Neuronal stem cell (in vitro differentiated cells): ENCODE results near the gene FGFR3.
A peak's percentile ranks its signal among the peaks of the same experiment; 100 is the strongest.

Experiments
- DNase-seq: peaks from one replicate; pipeline ENCODE4 v3.0.0-alpha.2; 2013; ENCODE audit warnings: low spot score
- H2AFZ ChIP-seq: one replicate; pipeline ENCODE4 v1.6.1; 2013; ENCODE audit warnings: mild to moderate bottlenecking, low read length, inconsistent platforms
- H2AK5ac ChIP-seq: 2 replicates; pipeline ENCODE4 v1.6.1; 2013; ENCODE audit warnings: low read depth, mild to moderate bottlenecking, inconsistent platforms, low read length, moderate library complexity, mixed read lengths
- H2BK120ac ChIP-seq: 2 replicates; pipeline ENCODE4 v1.6.1; 2013; ENCODE audit warnings: low read depth, mild to moderate bottlenecking, inconsistent platforms, low read length, moderate library complexity, mixed read lengths
- H2BK12ac ChIP-seq: one replicate; pipeline ENCODE4 v1.6.1; 2013; ENCODE audit warnings: low read length, inconsistent platforms
- H2BK15ac ChIP-seq: 2 replicates; pipeline ENCODE4 v1.6.1; 2013; ENCODE audit warnings: mild to moderate bottlenecking, low read length, inconsistent platforms, mixed read lengths
- H2BK5ac ChIP-seq: one replicate; pipeline ENCODE4 v1.6.1; 2013; ENCODE audit warnings: inconsistent platforms, mild to moderate bottlenecking, low read length, moderate library complexity
- H3K14ac ChIP-seq: one replicate; pipeline ENCODE4 v1.6.1; 2013; ENCODE audit warnings: low read length, inconsistent platforms
- H3K18ac ChIP-seq: 2 replicates; pipeline ENCODE4 v1.6.1; 2013; ENCODE audit warnings: low read length, inconsistent platforms
- H3K23ac ChIP-seq: 2 replicates; pipeline ENCODE4 v1.6.1; 2013; ENCODE audit warnings: low read depth, mild to moderate bottlenecking, mixed read lengths, low read length, inconsistent platforms; ENCODE audit not compliant: poor library complexity
- H3K27ac ChIP-seq: replicated peaks from 3 replicates; pipeline ENCODE4 v1.5.1; 2013; ENCODE audit warnings: low read length, inconsistent platforms
- H3K27me3 ChIP-seq, 3 experiments: 2 replicates each; pipeline ENCODE4 v1.6.1; 2013; ENCODE audit warnings: low read length in 3 of 3, mild to moderate bottlenecking in 2 of 3, inconsistent platforms in 1 of 3, low read depth in 1 of 3, mixed read lengths in 1 of 3, moderate library complexity in 1 of 3; ENCODE audit not compliant: control insufficient read depth in 3 of 3, insufficient read depth in 3 of 3
- H3K36me3 ChIP-seq, 2 donors: replicated peaks in 1 of 2; 2 replicates each; pipeline ENCODE4 v1.6.1; 2013; ENCODE audit warnings: low read length in 2 of 2; ENCODE audit not compliant: control insufficient read depth in 2 of 2, insufficient read depth in 2 of 2
- H3K4ac ChIP-seq: 2 replicates; pipeline ENCODE4 v1.6.1; 2013; ENCODE audit warnings: inconsistent platforms, mild to moderate bottlenecking, low read length, moderate library complexity
- H3K4me1 ChIP-seq, 2 donors: 1 replicate in 1 of 2; 2 replicates in 1 of 2; pipeline ENCODE4 v1.6.1; 2013; ENCODE audit warnings: low read length in 2 of 2, low read depth in 1 of 2; ENCODE audit not compliant: control insufficient read depth in 2 of 2, insufficient read depth in 1 of 2
- H3K4me2 ChIP-seq: one replicate; pipeline ENCODE4 v1.6.1; 2013; ENCODE audit warnings: mild to moderate bottlenecking, low read length, inconsistent platforms; ENCODE audit not compliant: insufficient read depth, poor library complexity, severe bottlenecking
- H3K4me3 ChIP-seq, 2 donors: 2 replicates each; pipeline ENCODE4 v1.5.1; 2013; ENCODE audit warnings: low read length in 2 of 2, mild to moderate bottlenecking in 2 of 2, inconsistent platforms in 1 of 2, moderate library complexity in 1 of 2
- H3K79me1 ChIP-seq: one replicate; pipeline ENCODE4 v1.6.1; 2013; ENCODE audit warnings: low read depth, mild to moderate bottlenecking, inconsistent platforms, low read length, moderate library complexity
- H3K9ac ChIP-seq: one replicate; pipeline ENCODE4 v1.6.1; 2013; ENCODE audit warnings: mild to moderate bottlenecking, low read depth, low read length, inconsistent platforms; ENCODE audit not compliant: poor library complexity
- H3K9me3 ChIP-seq, 2 donors: replicated peaks in 1 of 2; 2 replicates each; pipeline versions ENCODE3 to v1.6.1; 2013; ENCODE audit warnings: low read length in 2 of 2, mild to moderate bottlenecking in 2 of 2, inconsistent platforms in 1 of 2, low read depth in 1 of 2, mixed read lengths in 1 of 2, moderate library complexity in 1 of 2; ENCODE audit not compliant: control insufficient read depth in 2 of 2, insufficient read depth in 1 of 2
- H4K8ac ChIP-seq: one replicate; pipeline ENCODE4 v1.6.1; 2013; ENCODE audit warnings: low read depth, mild to moderate bottlenecking, inconsistent platforms, low read length, moderate library complexity
- H4K91ac ChIP-seq: one replicate; pipeline ENCODE4 v1.6.1; 2013; ENCODE audit warnings: low read length, low read depth, mild to moderate bottlenecking, inconsistent platforms; ENCODE audit not compliant: poor library complexity
- WGBS, 2 donors: extraction: QIAGEN DNeasy Blood & Tissue Kit; methylation state at CpG; one replicate each; pipeline ENCODE4 v1.1.7; 2013; ENCODE audit warnings: missing lambda C conversion rate in 2 of 2, mixed read lengths in 1 of 2; ENCODE audit not compliant: insufficient read length in 2 of 2, insufficient replicate concordance in 1 of 2; ENCODE audit errors: extremely low coverage in 2 of 2; 5-methylcytosine and 5-hydroxymethylcytosine counted together

The FGFR3 gene

DNA sequence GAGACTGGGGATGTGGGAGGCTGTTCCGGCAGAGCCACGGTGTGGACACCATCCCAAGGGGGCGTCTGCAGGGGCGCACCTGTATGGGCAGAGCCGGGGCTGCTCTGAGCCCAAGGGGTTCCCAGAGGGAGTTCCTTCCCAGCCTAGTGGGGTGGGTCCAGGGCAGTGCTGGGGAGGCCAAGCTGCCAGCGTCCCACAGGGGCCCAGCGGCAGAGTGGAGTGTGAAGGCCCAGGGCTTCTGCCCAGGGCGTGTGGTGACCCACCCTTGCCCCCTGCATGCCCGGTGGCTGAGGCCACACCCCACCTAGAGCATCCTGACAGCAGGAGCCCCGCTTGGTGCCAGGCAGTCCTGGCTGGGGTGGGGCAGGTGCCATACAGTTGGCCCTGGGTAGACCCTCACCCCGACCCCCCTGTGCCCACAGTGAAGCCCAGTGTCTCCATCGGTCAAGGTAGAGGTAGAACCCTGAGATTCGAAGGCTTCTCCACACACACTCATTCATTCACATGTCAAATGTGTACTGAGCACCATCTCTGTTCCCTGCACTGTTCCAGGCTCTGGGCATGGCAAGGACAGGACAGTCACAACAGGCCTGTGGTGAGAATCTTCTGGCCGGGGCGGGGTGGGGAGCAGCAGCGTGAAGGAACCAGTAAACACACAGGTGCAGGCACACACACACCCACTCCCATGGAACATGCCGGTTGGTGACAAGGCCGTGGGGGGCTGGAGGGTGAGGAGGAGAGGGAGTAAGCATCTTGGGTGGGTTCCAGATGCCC is 42.5 kb upstream of the FGFR3 start:
- H2BK120ac ChIP-seq: no peak overlapping the region
- H3K9ac ChIP-seq: no peak overlapping the region
- no peak overlapping the region for H3K4me3 ChIP-seq
- no peaks in the 10 kb centered on the region for H3K36me3 ChIP-seq
- no peak overlapping the region for H4K91ac ChIP-seq
- H3K27me3 ChIP-seq: peaks cover 0 to 9% (median 0%) of the 10 kb centered on the region in 3 experiments
- H3K27ac ChIP-seq: no peak overlapping the region
- H2AK5ac ChIP-seq: peak overlapping the region; percentile 10
- H2BK12ac ChIP-seq: no peak overlapping the region
- peak overlapping the region; percentile 16 for H2BK5ac ChIP-seq
- H3K4me1 ChIP-seq: peaks cover 8 to 9% of the 10 kb centered on the region in 2 donors
- no peaks in the 10 kb centered on the region for H3K9me3 ChIP-seq
- no peak for DNase-seq
- no peak overlapping the region for H3K4me2 ChIP-seq
- whole genome bisulfite sequencing, 2 donors: no CpG with 5 or more reads among the region's 18 CpGs
- H4K8ac ChIP-seq: no peak overlapping the region
- no peak overlapping the region for H3K4ac ChIP-seq
- no peak overlapping the region for H2BK15ac ChIP-seq
- peak overlapping the region; percentile 64 for H3K18ac ChIP-seq
- H3K14ac ChIP-seq: no peak overlapping the region
- no peak overlapping the region for H2AFZ ChIP-seq
- H3K23ac ChIP-seq: no peak overlapping the region
- no peaks in the 10 kb centered on the region for H3K79me1 ChIP-seq

DNA sequence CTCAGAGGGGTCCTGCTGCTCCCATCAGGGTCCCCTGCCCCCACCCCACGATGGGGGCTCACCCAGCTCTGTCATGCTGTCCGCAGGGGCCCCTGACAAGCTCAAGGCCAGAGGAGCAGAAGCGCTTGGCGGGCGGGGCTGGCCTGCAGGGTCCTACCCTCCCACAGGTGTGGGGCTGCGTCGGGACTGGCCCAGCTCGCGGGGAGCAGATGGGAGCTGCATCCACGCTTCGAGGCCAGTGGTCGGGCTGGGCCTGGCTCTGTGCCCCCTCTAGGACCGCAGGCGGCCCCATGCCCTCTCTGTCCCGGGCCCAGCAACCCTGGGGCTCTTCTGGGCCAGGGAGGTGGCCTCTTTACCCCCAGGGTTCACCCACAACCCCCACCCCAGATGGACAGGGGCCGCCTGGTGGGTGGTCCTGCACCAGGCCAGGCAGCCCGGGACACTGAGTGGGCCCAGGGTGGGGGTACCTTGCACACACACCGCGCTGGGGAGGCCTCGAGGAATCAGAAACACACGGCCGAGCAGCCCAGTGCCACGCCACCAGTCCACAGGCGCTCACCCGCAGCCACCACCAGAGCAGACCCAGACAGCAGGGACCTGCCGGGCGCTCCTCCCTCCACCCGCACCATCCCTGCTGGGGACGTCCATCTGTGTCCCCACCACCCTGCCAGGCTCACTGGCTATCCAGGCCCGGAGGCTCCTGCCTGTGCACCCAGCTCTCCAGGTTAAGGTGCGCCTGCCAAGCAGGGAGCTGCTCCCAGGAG is 41.8 kb upstream of the FGFR3 start:
- Histone ChIP-seq H3K23ac (peak overlapping the region; percentile 85), H3K4ac (no peak overlapping the region), H3K4me3 (no peak overlapping the region), H4K91ac (no peak overlapping the region), H2BK5ac (peak overlapping the region; percentile 13), H2AFZ (no peak overlapping the region), H3K9me3 (no peaks in the 10 kb centered on the region), H2AK5ac (peak overlapping the region; percentile 96), H3K4me1 (peaks cover 8 to 9% of the 10 kb centered on the region in 2 donors), H2BK15ac (peak overlapping the region; percentile 89), H3K27me3 (peaks cover 0 to 12% (median 0%) of the 10 kb centered on the region in 3 experiments), H4K8ac (no peak overlapping the region), H3K36me3 (no peaks in the 10 kb centered on the region), H3K4me2 (no peak overlapping the region), H3K79me1 (no peaks in the 10 kb centered on the region), H3K18ac (no peak overlapping the region), H2BK120ac (no peak overlapping the region), H3K14ac (no peak overlapping the region), H2BK12ac (peak overlapping the region; percentile 90), H3K27ac (no peak overlapping the region), H3K9ac (peak overlapping the region; percentile 30)
- no peak for DNase-seq
- whole genome bisulfite sequencing, 2 donors: no CpG with 5 or more reads among the region's 31 CpGs

DNA sequence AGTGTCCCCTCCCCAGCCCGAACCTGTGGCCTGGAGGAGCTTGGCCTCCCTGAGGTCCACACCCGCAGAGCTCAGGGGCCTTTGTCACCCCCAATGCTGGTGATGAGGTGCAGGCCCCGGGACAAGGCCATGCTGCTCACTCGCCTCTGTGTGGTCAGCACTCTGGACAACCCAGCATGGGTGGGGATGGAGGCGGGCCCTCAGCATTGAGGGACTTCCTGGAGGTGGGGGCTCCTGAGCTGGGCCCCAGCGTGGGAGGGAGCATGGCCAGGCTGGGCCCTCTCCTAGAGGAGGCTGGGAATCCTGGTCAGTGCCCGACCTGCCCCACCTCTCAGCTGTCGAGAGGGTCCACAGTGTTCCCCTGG is 41.2 kb upstream of the FGFR3 start:
- H3K79me1 ChIP-seq: no peaks in the 10 kb centered on the region
- H3K23ac ChIP-seq: peak overlapping the region; percentile 85
- H3K4ac ChIP-seq: no peak overlapping the region
- H3K4me3 ChIP-seq: no peak overlapping the region
- H2AFZ ChIP-seq: no peak overlapping the region
- peak overlapping the region; percentile 17 for H3K14ac ChIP-seq
- H4K8ac ChIP-seq: no peak overlapping the region
- H3K9me3 ChIP-seq: no peaks in the 10 kb centered on the region
- H3K4me1 ChIP-seq: peaks cover 8 to 9% of the 10 kb centered on the region in 2 donors
- no CpG with 5 or more reads among the region's 8 CpGs for WGBS, 2 donors
- H3K9ac ChIP-seq: peak overlapping the region; percentile 30
- no peak overlapping the region for H2BK120ac ChIP-seq
- peak overlapping the region; percentile 75 for H2BK5ac ChIP-seq
- no peak overlapping the region for H3K4me2 ChIP-seq
- H3K18ac ChIP-seq: peak overlapping the region; percentile 76
- H3K27ac ChIP-seq: no peak overlapping the region
- DNase-seq: no peak
- peak overlapping the region; percentile 90 for H2BK12ac ChIP-seq
- H3K36me3 ChIP-seq: no peaks in the 10 kb centered on the region
- H3K27me3 ChIP-seq: peaks cover 0 to 12% (median 0%) of the 10 kb centered on the region in 3 experiments
- peak overlapping the region; percentile 96 for H2AK5ac ChIP-seq
- peak overlapping the region; percentile 89 for H2BK15ac ChIP-seq
- H4K91ac ChIP-seq: no peak overlapping the region
